Measurements from ENCODE around the gene CDH4.

Gene CDH4

GRCh38 chr20:61303217-61303616, 51.2 kb downstream of the CDH4 start:
- DNase-seq: no peak

GRCh38 chr20:61303675-61304074, 51.6 kb downstream of the CDH4 start:
- no peak for DNase-seq

- DNase-seq: no peak
Observed at GRCh38 chr20:61304750-61305149, 52.7 kb downstream of the CDH4 start.

- DNase-seq: no peak
Observed at GRCh38 chr20:61306937-61307475, 54.9 kb downstream of the CDH4 start.

- DNase-seq: no peak
Observed at GRCh38 chr20:61307686-61308476, 55.8 kb downstream of the CDH4 start.

GRCh38 chr20:61308477-61308774, 56.4 kb downstream of the CDH4 start:
- DNase-seq: no peak

GRCh38 chr20:61310954-61311353, 58.9 kb downstream of the CDH4 start:
- no peak for DNase-seq

- DNase-seq: no peak
Observed at GRCh38 chr20:61311656-61312387, 59.8 kb downstream of the CDH4 start.

GRCh38 chr20:61312925-61313324, 60.9 kb downstream of the CDH4 start:
- DNase-seq: no peak

GRCh38 chr20:61313396-61313795, 61.3 kb downstream of the CDH4 start:
- no peak for DNase-seq

- no peak for DNase-seq
Observed at GRCh38 chr20:61314326-61315010, 62.4 kb downstream of the CDH4 start.

GRCh38 chr20:61315319-61315718, 63.3 kb downstream of the CDH4 start:
- DNase-seq: no peak

- DNase-seq: no peak
Observed at GRCh38 chr20:61316346-61316745, 64.3 kb downstream of the CDH4 start.

GRCh38 chr20:61317966-61318530, 66.0 kb downstream of the CDH4 start:
- DNase-seq: no peak

GRCh38 chr20:61320691-61321425, 68.8 kb downstream of the CDH4 start:
- no peak for DNase-seq

- DNase-seq: no peak
Observed at GRCh38 chr20:61321481-61321880, 69.4 kb downstream of the CDH4 start.

- no peak for DNase-seq
Observed at GRCh38 chr20:61322151-61322865, 70.2 kb downstream of the CDH4 start.

GRCh38 chr20:61324906-61325305, 72.8 kb downstream of the CDH4 start:
- DNase-seq: no peak

GRCh38 chr20:61325718-61326117, 73.7 kb downstream of the CDH4 start:
- DNase-seq: no peak

- DNase-seq: no peak
Observed at GRCh38 chr20:61328911-61329558, 77.0 kb downstream of the CDH4 start.

GRCh38 chr20:61330441-61330840, 78.4 kb downstream of the CDH4 start:
- DNase-seq: no peak

Measured in NCI-H774 (cell line).